K562 (cell line): ENCODE measurements around the gene C9orf50. TPM values are rescaled to one million over a fixed set of nuclear protein-coding genes. Genes with fewer than 3 reads are reported as not detected.

Experiments
- AFF4 ChIP-seq: sonication (generic); formaldehyde crosslinking; IDR thresholded peaks from 2 replicates; pipeline ENCODE4 v1.8.0; 2023; ENCODE audit warnings: mild to moderate bottlenecking, missing genetic modification reagents
- CHD2 ChIP-seq: IDR thresholded peaks from 2 replicates; pipeline ENCODE4 v1.6.1; 2011; ENCODE audit warnings: low read depth, low read length
- CXXC5 ChIP-seq: fragments of 250-450 bp; sonication (Bioruptor Pico); IDR thresholded peaks from 2 replicates; pipeline ENCODE4 v1.8.0; 2022; ENCODE audit warnings: inconsistent platforms, mild to moderate bottlenecking, moderate library complexity
- E2F5 ChIP-seq: sonication (generic); formaldehyde crosslinking; IDR thresholded peaks from 2 replicates; pipeline ENCODE4 v1.8.0; 2022; ENCODE audit warnings: mild to moderate bottlenecking, missing genetic modification reagents
- GABPA ChIP-seq: fragments of 200-800 bp; sonication (Bioruptor generic); conservative IDR thresholded peaks from 2 replicates; pipeline ENCODE4 v1.6.1; 2016; ENCODE audit warnings: low read depth, missing genetic modification characterization, missing compliant biosample characterization
- HDAC1 ChIP-seq, 2 experiments: fragments of 450-650 bp; IDR thresholded peaks; 2 replicates each; pipeline ENCODE4 v1.6.1; 2016 to 2017; ENCODE audit warnings: inconsistent platforms in 1 of 2, mild to moderate bottlenecking in 1 of 2, moderate library complexity in 1 of 2
- JUND ChIP-seq, 2 experiments: IDR thresholded peaks; 2 replicates in 1 of 2; 3 replicates in 1 of 2; pipeline ENCODE4 v1.6.1; 2011; ENCODE audit warnings: borderline replicate concordance in 2 of 2, low read depth in 2 of 2, low read length in 2 of 2, improper control_type of control experiment in 1 of 2, missing biosample characterization in 1 of 2, missing genetic modification characterization in 1 of 2, missing genetic modification reagents in 1 of 2
- KDM5B ChIP-seq: fragments of 200-600 bp; sonication (generic); IDR thresholded peaks from 2 replicates; pipeline ENCODE4 v1.6.1; 2012; ENCODE audit warnings: low read depth, mild to moderate bottlenecking, moderate library complexity, low read length, control low read depth, inconsistent platforms; ENCODE audit not compliant: insufficient replicate concordance
- LEF1 ChIP-seq: fragments of 450-650 bp; IDR thresholded peaks from 2 replicates; pipeline ENCODE4 v1.6.1; 2016; ENCODE audit warnings: mild to moderate bottlenecking
- MYNN ChIP-seq, 2 experiments: sonication (generic); formaldehyde crosslinking in 1 of 2; IDR thresholded peaks; 2 replicates each; pipeline versions ENCODE4 v1.5.0 to v1.6.1; 2016 to 2020; ENCODE audit warnings: antibody characterized with exemption in 1 of 2, missing genetic modification reagents in 1 of 2
- NCOR1 ChIP-seq: fragments of 450-650 bp; IDR thresholded peaks from 2 replicates; pipeline ENCODE4 v1.6.1; 2016; ENCODE audit warnings: mild to moderate bottlenecking, moderate library complexity
- NR4A1 ChIP-seq, 2 experiments: fragments of 250-450 bp in 1 of 2; fragments of 450-650 bp in 1 of 2; sonication (Bioruptor Pico) in 1 of 2; IDR thresholded peaks; 2 replicates each; pipeline versions ENCODE4 v1.4.0 to v1.6.1; 2016 to 2020; ENCODE audit warnings: mild to moderate bottlenecking in 2 of 2, missing compliant biosample characterization in 1 of 2, missing genetic modification characterization in 1 of 2, moderate library complexity in 1 of 2
- SIN3B ChIP-seq: fragments of 450-650 bp; IDR thresholded peaks from 2 replicates; pipeline ENCODE4 v1.6.1; 2017; ENCODE audit warnings: low read depth, mild to moderate bottlenecking, moderate library complexity
- SIRT6 ChIP-seq: IDR thresholded peaks from one replicate; pipeline ENCODE4 v1.6.1; 2012; ENCODE audit warnings: low read depth, mild to moderate bottlenecking, control low read depth, inconsistent platforms, low read length, moderate library complexity
- THRB ChIP-seq: fragments of 450-650 bp; formaldehyde crosslinking; conservative IDR thresholded peaks from 2 replicates; pipeline ENCODE4 v1.4.0; 2022; ENCODE audit warnings: mild to moderate bottlenecking, missing genetic modification characterization
- polyA plus RNA-seq, 8 experiments: library from polyadenylated mRNA; depleted of rRNA in 4 of 8; stranded (reverse) in 5 of 8; unstranded in 3 of 8; fragments of >200 nt; fragmentation: Nextera tagmentation in 2 of 8; fragmentation: Illumina TruSeq in 1 of 8; extraction: Ambion mirVana in 2 of 8; extraction: Trizol in 1 of 8; gene quantifications; 2 replicates each; pipeline versions ENCODE4 v1.2.1 to v1.2.3, GENCODE V29; 2011 to 2014; ENCODE audit warnings: inconsistent platforms in 1 of 8, missing spikeins in 1 of 8
- total RNA-seq, 7 experiments: library from RNA; depleted of rRNA in 6 of 7; stranded (reverse); fragments of >200 nt in 6 of 7; fragmentation: Illumina TruSeq in 2 of 7; extraction: Trizol in 2 of 7; gene quantifications; 2 replicates each; pipeline versions ENCODE4 v1.2.1 to v1.2.3, GENCODE V29; 2011 to 2021; ENCODE audit warnings: low replicate concordance in 1 of 7
- TF ChIP-seq, protein P1 (sequence below): fragments of 450-650 bp; formaldehyde crosslinking; IDR thresholded peaks from 2 replicates; pipeline ENCODE4 v1.4.0; 2020; ENCODE audit warnings: mild to moderate bottlenecking, moderate library complexity

Gene C9orf50
- total and polyA plus RNA-seq, 9 of the 15 experiments (the other 6 are each of a cell fraction or from before 2014, with no cell fraction given): not detected

GRCh38 chr9:129626079-129626624, 5.3 kb upstream of the C9orf50 start, which contains the start of gene NTMT1 (continued):
- TF ChIP-seq E2F5 (no peak), CXXC5 (CRISPR knock-in tag) (peak; percentile 93), GABPA (tag) (peak; percentile 94), NCOR1 (peak; percentile 60; the same call in 1 of the 2 replicates), CHD2 (0 out of 2 replicates have a peak, but pooled peaks have one; percentile 46), AFF4 (CRISPR knock-in tag) (peak; percentile 90), MYNN (IDR thresholded peaks at IDR 0.05) (no peak), MYNN (CRISPR knock-in tag; IDR thresholded peaks at IDR 0.05) (no peak), NR4A1 (CRISPR knock-in tag; IDR thresholded peaks at IDR 0.05) (peak; percentile 76; the same call in 1 of the 2 replicates), NR4A1 (tag; IDR thresholded peaks at IDR 0.05) (no peak), HDAC1 (IDR thresholded peaks at IDR 0.05) (peak; percentile 52 to 99; a peak in 3 of 4 replicates), SIN3B (peak; percentile 89), LEF1 (0 out of 2 replicates have a peak, but pooled peaks have one; percentile 81), KDM5B (peak; percentile 86), THRB (CRISPR knock-in tag) (0 out of 2 replicates have a peak, but pooled peaks have one; percentile 10), JUND (IDR thresholded peaks at IDR 0.05; ENCODE audit: borderline replicate concordance, low read depth, low read length) (peak; percentile 59; the same call in 1 of the 2 replicates), JUND (tag; IDR thresholded peaks at IDR 0.05; ENCODE audit: borderline replicate concordance, low read depth, low read length) (no peak), SIRT6 (no peak)
- TF ChIP-seq, protein P1, sequence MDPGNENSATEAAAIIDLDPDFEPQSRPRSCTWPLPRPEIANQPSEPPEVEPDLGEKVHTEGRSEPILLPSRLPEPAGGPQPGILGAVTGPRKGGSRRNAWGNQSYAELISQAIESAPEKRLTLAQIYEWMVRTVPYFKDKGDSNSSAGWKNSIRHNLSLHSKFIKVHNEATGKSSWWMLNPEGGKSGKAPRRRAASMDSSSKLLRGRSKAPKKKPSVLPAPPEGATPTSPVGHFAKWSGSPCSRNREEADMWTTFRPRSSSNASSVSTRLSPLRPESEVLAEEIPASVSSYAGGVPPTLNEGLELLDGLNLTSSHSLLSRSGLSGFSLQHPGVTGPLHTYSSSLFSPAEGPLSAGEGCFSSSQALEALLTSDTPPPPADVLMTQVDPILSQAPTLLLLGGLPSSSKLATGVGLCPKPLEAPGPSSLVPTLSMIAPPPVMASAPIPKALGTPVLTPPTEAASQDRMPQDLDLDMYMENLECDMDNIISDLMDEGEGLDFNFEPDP: peak; percentile 71; the same call in 1 of the 2 replicates
